ENCODE results near the gene GNA12. TPM values are rescaled to one million over a fixed set of nuclear protein-coding genes. Genes with fewer than 3 reads are reported as not detected.
A peak's percentile ranks its signal among the peaks of the same experiment; 100 is the strongest.

GNA12 gene
- total RNA-seq, 2 donors from 2014 or later: 16.7 to 19.8 TPM

- H3K36me3 Mint-ChIP-seq: no peaks in the 10 kb centered on the region
- DNase-seq (ENCODE audit: low spot score in 2 of 2) (no peak), ATAC-seq (no peak)
- peak overlapping the region in 1 of 2 donors; percentile 65 for H3K27ac Mint-ChIP-seq
- H3K9me3 Mint-ChIP-seq: no peaks in the 10 kb centered on the region
Observed at GRCh38 chr7:2814186-2814945, 29.7 kb downstream of the GNA12 start.

DNA sequence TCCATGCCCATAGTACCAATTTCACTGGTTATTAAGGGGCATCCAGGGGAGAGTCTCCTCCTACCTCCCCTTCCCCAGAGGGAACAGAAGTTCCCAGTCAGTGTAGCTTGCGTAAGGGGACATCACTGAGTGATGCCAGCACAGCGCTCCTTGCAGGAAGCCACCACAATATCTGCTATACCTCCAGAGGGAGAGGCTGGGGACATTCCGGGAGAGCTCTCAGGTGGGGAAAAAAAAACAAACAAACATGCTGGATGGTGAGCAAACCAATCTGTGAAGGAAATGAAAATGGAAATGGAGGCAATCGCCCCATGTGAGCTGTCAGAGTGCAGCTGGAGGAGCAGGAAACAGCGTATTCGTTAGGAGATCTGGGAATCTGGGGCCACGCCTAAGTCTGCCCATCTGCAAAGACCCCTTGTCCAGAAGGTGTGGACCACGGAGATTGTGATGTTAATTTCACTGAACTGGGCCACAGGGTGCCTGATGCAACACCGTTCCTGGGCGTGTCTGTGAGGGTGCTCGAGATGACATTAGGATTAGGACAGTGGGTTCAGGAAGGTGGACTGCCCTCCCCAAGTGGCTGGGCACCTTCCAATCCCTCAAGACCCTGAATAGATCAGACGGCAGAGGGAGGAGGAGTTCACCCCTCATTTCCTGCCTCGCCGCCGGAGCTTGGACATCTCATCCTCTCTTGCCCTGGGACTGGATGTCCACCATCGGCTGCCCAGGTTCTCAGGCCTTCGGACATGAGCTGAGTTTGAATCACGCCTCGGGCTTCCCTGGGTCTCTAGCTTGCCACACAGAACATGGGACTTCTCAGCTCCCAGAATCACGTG, 30.5 kb downstream of the GNA12 start:
- Mint-ChIP-seq H3K9me3 (no peaks in the 10 kb centered on the region), H3K27ac (peak overlapping the region in 1 of 2 donors; percentile 58), H3K36me3 (no peaks in the 10 kb centered on the region)
- no peak for DNase-seq (ENCODE audit: low spot score in 2 of 2)
- ATAC-seq: no peak

- H3K36me3 Mint-ChIP-seq: no peaks in the 10 kb centered on the region
- peak overlapping the region in 1 of 2 donors; percentile 44 for H3K27ac Mint-ChIP-seq
- DNase-seq (ENCODE audit: low spot score in 2 of 2) (no peak), ATAC-seq (no peak)
- H3K9me3 Mint-ChIP-seq: no peaks in the 10 kb centered on the region
Observed at GRCh38 chr7:2812831-2813230, 31.3 kb downstream of the GNA12 start.

GRCh38 chr7:2812114-2812487, 32.0 kb downstream of the GNA12 start:
- ATAC-seq: no peak
- no peaks in the 10 kb centered on the region for H3K36me3 Mint-ChIP-seq
- no peaks in the 10 kb centered on the region for H3K9me3 Mint-ChIP-seq
- DNase-seq (ENCODE audit: low spot score in 2 of 2): no peak
- no peak overlapping the region for H3K27ac Mint-ChIP-seq

- no peaks in the 10 kb centered on the region for H3K36me3 Mint-ChIP-seq
- no peak overlapping the region for H3K27ac Mint-ChIP-seq
- DNase-seq (ENCODE audit: low spot score in 2 of 2) (no peak), ATAC-seq (no peak)
- H3K9me3 Mint-ChIP-seq: no peaks in the 10 kb centered on the region
Observed at GRCh38 chr7:2811476-2812113, 32.5 kb downstream of the GNA12 start.

DNA sequence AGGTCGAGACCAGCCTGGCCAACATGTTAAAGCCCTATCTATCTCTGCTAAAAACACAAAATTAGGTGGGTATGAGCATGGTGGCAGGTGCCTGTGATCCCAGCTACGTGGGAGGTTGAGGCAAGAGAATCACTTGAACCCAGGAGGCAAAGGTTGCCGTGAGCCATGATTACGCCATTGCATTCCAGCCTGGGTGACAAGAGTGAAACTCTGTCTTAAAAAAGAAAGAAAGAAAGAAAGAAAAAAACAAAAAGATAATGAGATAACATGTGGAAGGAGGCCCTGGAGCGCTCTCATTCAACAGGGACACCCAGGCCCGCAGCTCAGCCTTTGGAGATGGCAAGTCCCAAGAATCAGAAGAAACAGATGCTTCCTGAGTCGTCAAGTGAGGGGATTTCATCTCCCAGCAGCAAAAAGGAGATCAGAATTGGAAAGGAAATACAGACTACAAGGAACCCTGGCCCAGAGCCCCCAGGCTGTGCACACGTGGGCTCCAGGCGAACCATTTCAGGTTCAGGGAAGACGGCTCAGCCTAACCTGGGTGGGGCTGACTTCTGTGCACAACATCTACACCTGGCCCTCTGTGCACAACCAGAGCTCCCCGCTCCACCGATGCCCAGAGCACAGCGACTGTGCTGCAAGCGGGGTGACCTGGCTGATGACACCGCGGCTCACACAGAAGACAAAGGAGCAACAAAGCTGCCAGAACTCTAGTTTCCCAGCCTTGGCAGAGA, 33.3 kb downstream of the GNA12 start:
- Mint-ChIP-seq H3K9me3 (no peaks in the 10 kb centered on the region), H3K27ac (no peak overlapping the region), H3K36me3 (no peaks in the 10 kb centered on the region)
- no peak for ATAC-seq
- no peak for DNase-seq (ENCODE audit: low spot score in 2 of 2)

- Mint-ChIP-seq H3K27ac (no peak overlapping the region), H3K9me3 (no peaks in the 10 kb centered on the region), H3K36me3 (no peaks in the 10 kb centered on the region)
- DNase-seq (ENCODE audit: low spot score in 2 of 2) (no peak), ATAC-seq (no peak)
Observed at GRCh38 chr7:2809903-2810625, 34.0 kb downstream of the GNA12 start.

DNA sequence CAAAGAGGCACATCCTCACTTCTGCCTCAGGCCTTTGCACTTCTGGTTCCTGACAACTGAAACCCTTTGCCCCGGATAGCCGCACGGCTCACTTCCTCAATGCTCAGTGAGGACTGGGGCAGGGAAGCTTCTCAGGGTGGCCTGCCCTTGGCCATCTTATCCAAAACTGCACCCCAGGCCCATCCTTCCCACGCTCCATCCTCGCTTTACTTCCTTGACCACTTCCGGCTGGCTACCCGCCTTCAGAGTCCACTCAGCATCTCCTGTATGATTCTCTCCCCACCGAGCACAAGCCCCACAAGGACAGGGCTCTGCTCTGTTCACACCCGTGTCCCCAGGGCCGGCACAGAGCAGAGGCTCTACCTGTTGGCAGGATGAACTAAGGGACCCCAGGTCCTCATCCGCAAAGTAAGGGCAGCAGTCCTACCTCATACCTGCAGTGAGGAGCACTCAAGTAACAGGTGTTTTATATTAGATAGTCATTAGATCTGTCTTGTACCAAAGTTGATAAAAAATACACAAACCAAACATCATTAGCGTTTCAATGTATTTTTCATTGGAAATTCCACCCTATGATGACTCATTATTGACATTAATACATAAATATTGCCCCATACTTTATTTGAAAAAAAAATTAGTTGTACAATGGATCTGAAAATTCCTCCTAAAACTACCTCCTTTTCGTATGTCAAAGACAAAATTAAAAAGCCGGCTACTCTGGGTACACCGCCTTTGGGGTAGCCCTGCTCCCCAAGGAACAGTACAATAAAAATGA, 35.0 kb downstream of the GNA12 start:
- peak overlapping the region in 1 of 2 donors; percentile 3 for H3K27ac Mint-ChIP-seq
- no peaks in the 10 kb centered on the region for H3K36me3 Mint-ChIP-seq
- H3K9me3 Mint-ChIP-seq: no peaks in the 10 kb centered on the region
- no peak for DNase-seq (ENCODE audit: low spot score in 2 of 2)
- no peak for ATAC-seq

GRCh38 chr7:2807845-2808772, 36.0 kb downstream of the GNA12 start:
- ATAC-seq (no peak), DNase-seq (ENCODE audit: low spot score in 2 of 2) (no peak)
- Mint-ChIP-seq H3K27ac (no peak overlapping the region), H3K9me3 (no peaks in the 10 kb centered on the region), H3K36me3 (no peaks in the 10 kb centered on the region)

- H3K36me3 Mint-ChIP-seq: no peaks in the 10 kb centered on the region
- H3K9me3 Mint-ChIP-seq: no peaks in the 10 kb centered on the region
- no peak for DNase-seq (ENCODE audit: low spot score in 2 of 2)
- H3K27ac Mint-ChIP-seq: no peak overlapping the region
- no peak for ATAC-seq
Observed at GRCh38 chr7:2807460-2807844, 36.7 kb downstream of the GNA12 start.

- Mint-ChIP-seq H3K36me3 (no peaks in the 10 kb centered on the region), H3K27ac (no peak overlapping the region), H3K9me3 (no peaks in the 10 kb centered on the region)
- ATAC-seq (no peak), DNase-seq (ENCODE audit: low spot score in 2 of 2) (no peak)
Observed at GRCh38 chr7:2806571-2806970, 37.5 kb downstream of the GNA12 start.

DNA sequence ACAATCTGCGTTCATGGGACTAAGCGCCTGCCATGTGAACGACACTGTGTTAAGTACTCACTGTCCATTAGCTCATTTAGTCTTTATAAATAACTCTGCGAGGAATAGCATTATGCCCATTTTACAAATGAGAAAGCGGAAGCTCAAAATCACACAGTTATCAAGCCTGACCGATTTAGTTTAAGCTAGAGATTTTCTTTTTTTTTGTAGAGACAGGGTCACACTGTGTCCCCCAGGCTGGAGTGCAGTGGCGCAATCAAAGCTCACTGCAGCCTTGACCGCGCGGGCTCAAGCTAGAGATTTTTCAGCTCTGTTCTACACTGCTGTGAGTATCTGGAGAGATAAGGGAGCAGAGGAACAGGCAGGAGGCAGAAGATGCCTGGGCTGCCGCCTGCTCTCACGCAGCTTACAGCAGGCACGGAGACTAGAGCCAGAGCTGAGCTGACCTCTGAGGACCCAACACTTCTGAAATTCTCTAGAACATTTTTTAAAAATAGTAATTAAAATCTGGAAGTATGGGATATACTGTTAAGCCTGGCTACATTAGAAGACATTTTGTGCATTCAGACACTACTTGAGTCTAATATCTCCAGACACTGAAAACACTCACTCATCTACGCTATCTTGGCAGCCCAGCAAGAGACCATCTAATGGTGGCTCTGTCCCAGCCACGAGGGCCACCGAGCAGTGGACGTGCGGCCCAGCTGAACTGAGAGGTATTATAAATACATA, 38.7 kb downstream of the GNA12 start:
- ATAC-seq: no peak
- DNase-seq (ENCODE audit: low spot score in 2 of 2): no peak
- Mint-ChIP-seq H3K27ac (no peak overlapping the region), H3K36me3 (no peaks in the 10 kb centered on the region), H3K9me3 (no peaks in the 10 kb centered on the region)

DNA sequence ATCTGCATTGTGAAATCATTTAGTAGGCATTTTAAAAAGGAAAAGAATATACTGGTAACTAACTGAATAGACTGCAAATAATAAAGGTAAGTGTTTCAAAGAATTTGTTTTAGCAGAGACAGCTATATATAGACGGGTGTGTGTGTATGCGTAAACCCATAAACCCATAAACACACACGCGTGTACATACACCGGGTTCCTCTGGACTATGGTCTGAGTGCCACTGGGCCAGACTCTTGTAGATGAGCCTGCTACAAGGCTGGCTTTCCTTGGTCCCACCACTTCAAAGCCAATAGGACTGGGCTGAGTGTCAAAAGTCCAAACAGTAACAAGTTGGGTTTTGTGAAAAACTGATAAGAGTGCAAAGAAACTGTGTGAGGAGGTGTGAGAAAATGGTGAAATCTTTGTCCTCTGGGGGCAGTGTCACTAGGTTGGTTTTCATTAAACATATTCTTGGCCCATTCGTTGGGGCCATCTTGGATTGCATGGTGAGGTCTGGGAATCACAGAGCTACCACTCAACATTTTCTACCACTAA, 39.8 kb downstream of the GNA12 start:
- Mint-ChIP-seq H3K9me3 (no peaks in the 10 kb centered on the region), H3K36me3 (no peaks in the 10 kb centered on the region), H3K27ac (no peak overlapping the region)
- ATAC-seq: no peak
- DNase-seq (ENCODE audit: low spot score in 2 of 2): no peak

- ATAC-seq: no peak
- Mint-ChIP-seq H3K9me3 (no peaks in the 10 kb centered on the region), H3K36me3 (no peaks in the 10 kb centered on the region), H3K27ac (no peak overlapping the region)
- DNase-seq (ENCODE audit: low spot score in 2 of 2): no peak
Observed at GRCh38 chr7:2803755-2804154, 40.4 kb downstream of the GNA12 start.

All from activated naive CD4-positive, alpha-beta T cell treated with anti-CD3 and anti-CD28 coated beads, Interleukin-2, amount 50 U/mL, for 72 hours (primary cell).